ENCODE data around the gene FAM236D.
"Not testable (repeated sequence)": the region's sequence is repeated elsewhere in the genome, so short reads cannot be mapped to it uniquely, and the experiment has no call there.

The FAM236D gene

DNA sequence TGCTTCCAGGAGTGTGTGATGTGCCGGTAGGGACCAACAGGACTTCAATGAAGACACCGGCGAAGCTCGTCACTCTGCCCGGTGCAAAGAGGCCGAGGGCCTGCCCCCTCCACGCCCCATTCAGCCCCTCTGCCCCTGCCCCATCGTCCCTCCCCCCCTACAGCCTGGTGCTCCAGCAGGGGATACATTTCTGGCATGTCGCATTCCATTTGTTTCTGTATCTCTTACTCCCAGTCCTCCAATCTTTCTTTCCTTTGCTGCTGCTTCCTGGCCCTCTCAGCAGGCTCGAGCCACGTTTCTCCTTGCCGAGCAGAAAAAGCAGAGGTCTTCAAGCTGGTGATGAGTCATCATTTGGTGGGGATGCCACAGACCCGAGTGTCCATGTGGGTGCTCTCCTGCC, at the start of gene FAM236D:
Gene FAM236D (minus strand): TSS at position 101 of the 400 bp plus-strand sequence. CDS start 100 bp downstream, at position 1.
- not testable (repeated sequence) for DNase-seq

DNA sequence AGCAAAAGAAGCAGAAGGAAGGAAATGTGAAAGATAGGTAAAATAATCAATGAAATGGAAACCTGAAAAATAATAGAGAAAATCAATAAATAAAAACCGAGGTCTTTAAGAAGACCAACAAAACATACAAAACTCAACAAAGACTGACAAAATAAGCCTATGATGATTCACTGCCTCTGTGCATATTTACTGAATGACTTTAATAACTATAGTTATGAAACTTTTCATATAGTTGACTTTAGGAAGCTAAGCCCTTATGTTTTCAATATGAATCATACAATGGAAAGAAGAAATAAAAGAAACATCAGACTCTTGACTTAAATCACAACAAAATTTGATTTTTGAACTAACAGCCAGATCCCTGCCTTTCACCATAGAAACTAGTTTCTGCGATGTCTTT, 29.5 kb upstream of the FAM236D start:
- DNase-seq, result not testable (repeated sequence)

DNA sequence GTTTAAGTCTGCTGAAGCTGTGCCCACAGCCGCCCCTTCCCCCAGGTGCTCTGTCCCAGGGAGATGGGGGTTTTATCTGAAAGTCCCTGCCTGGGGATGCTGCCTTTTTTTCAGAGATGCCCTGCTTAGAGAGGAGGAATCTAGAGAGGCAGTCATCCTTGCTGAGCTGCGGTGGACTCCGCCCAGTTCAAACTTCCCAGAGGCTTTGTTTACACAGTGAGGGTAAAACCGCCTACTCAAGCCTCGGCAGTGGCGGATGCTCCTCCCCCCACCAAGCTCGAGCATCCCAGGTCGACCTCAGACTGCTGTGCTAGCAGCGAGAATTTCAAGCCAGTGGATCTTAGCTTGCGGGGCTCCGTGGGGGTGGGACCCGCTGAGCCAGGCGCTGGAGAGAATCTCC, 22.7 kb upstream of the FAM236D start:
- DNase-seq, result not testable (repeated sequence)

DNA sequence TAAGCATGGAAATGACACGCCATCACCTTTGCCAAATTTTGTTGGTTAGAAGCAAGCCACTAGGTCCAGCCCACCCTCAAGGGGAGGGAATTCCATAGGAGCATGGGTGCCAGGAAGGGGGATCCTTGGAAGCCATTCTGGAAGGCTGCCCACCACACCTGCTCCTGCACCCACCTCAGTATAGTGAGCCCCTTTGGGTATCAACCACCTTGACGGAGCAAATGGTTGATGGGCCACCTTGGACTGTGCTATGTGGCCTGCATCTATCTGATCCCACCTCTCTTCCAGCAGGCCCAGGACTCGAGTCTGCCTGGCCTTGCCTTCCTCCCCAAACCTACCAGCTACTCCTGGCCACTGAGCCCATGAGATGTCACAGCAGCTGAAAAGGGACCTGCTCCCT, 17.6 kb downstream of the FAM236D start:
- not testable (repeated sequence) for DNase-seq

DNA sequence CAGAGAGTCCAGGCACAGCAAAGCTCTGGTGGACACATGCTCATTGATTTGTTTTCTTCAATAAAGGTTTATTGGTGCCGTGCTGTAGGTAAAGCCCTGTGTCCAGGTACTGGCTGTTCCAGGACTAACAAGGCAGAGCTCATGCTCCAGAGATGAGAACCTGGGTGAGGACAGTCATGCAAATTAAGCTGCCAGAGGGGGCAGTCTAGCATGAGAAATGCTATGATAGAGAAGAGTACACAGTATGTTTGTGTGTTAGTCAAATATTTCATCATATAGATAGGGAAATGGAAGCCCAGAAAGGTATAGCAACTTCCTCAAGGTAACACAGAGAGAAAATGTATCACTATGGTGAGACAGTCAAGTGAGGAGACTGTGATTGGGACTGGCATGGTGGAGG, 19.9 kb downstream of the FAM236D start:
- not testable (repeated sequence) for DNase-seq

DNA sequence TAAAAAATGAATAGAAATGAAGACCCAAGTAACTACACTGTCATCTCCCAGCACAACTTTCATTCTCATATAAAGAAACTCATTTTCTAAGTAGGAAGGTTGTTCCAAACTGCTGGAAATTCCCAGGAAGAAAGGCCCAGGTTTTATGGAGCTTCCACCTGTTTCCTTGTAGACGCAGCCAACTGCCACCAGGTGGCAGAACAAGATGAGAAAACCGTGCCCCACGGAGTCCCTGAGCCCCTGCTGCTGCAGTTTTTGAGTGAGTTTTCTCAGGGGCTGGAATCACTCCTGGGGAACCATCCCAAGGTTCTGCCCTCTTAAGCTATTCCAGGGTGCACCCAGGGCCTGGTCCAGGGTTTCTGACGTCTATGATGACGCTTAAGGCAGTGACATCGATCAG, 24.0 kb downstream of the FAM236D start:
- not testable (repeated sequence) for DNase-seq

DNA sequence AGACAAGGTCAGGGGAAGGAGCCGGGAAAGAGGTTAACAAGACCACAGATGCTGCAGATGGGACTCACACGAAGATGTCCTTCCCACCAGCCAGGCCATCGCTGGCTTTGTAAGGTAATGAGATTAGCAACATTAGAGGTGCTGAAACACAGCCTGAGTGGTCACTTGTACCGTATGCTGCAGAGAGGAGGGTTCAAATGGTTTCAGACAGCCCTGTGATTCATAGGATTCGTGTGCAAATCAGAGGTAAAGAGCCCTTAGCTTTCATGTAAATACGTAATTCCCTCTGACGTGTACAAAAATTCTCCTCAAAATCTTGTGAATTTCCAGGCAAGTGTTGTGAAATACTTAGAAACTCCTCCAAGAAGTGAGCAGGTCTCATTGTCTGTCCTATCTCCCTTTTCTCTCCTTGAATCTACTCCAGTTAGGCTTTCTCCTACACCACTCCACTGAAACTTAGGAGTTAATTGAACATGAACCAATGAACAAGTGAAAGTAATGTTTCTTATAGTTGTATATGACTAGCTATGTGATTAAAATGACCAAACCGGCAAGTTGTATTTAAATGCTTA, 24.6 kb downstream of the FAM236D start:
- DNase-seq, result not testable (repeated sequence)

DNA sequence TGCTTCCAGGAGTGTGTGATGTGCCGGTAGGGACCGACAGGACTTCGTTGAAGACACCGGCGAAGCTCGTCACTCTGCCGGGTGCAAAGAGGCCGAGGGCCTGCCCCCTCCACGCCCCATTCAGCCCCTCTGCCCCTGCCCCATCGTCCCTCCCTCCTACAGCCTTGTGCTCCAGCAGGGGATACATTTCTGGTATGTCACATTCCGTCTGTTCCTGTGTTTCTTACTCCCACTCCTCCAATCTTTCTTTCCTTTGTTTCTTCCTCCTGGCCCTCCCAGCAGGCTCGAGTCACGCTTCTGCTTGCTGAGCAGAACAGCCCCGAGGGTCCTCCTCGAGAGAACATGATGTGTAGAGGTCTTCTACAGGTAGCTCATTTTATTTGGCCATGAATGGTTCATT, 25.4 kb downstream of the FAM236D start, which contains the start of gene FAM236B:
Gene FAM236B (minus strand): TSS at position 101 of the 400 bp plus-strand sequence. CDS start 100 bp downstream, at position 1.
- DNase-seq, result not testable (repeated sequence)

DNA sequence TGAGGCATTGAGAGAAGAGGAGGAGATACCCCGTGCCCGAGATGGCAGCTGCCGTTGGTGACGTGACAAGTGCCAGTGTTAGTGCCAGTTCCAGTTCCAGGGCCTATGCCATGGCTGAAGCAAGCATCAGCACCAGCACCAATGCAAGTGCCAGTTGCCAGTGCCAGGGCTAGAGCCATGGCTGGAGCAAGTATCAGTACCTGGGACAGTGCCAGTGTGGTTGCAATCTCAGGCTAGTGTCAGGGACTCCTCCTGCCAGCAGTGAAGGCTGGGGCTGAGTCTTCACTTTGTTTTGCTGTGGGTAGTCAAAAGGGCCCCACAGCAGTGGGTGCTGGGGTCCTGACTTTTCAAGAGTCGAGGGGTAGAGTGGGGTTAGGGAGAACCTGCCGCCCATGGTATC, 29.9 kb downstream of the FAM236D start:
- DNase-seq, result not testable (repeated sequence)

DNA sequence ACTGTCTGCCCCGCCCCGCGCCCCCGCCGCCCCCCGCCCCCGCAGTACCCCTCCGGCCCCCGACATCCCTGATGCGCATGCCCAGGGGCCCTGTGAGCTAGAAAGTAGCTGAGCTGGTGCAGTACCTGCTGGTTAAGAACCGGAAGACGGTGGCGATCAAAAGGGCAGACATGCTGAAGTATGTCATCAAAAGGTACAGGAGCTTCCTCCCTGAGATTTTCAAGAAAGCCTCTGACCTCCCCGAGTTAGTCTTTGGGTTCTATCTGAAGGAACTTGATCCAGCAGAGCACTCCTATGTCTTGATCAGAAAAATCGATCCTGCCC, 30.6 kb downstream of the FAM236D start:
- DNase-seq, result not testable (repeated sequence)

DNA sequence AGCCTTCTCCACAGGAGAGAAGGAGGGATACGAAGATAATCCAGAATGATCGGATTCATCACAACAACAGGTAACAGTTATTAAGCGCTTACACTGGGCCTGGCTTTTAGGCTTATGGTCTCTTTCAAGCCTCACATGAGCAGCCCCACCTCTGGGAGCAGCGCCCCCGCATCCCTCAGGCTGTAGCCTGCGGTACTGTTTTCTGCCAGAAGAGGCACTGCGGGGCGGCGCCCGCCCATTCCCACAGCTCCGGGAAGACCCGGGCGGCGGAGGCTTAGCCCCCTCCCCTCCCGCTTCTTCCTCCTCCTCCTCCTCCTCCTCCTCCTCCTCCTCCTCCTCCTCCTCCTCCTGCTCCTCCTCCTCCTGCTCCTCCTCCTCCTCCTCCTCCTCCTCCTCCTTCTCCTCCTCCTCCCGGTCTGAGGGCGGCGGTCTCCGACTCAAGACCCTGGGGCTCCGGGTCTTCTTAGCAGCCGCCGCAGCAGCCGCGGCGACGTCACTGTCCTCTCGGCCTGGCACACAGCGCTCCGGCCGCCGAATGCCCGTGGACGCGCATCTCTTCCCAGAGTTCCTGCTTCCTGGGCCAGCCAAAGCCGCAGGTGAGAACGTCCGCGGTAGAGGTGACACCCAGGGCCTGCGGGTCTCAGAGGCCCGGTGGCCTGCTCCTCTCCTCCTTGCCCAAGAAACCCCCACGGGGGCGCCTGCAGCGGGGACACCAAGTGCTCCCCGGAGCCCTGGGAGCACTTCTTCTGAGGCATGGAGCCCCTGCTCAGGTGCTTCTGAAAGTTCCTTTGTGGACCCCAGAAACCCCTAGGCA, 31.1 kb downstream of the FAM236D start, which contains the start of gene DMRTC1B:
Gene DMRTC1B (plus strand): TSS at position 238 of the 814 bp plus-strand sequence. CDS start 68,246 bp downstream, outside the sequence.
- DNase-seq, result not testable (repeated sequence)

DNA sequence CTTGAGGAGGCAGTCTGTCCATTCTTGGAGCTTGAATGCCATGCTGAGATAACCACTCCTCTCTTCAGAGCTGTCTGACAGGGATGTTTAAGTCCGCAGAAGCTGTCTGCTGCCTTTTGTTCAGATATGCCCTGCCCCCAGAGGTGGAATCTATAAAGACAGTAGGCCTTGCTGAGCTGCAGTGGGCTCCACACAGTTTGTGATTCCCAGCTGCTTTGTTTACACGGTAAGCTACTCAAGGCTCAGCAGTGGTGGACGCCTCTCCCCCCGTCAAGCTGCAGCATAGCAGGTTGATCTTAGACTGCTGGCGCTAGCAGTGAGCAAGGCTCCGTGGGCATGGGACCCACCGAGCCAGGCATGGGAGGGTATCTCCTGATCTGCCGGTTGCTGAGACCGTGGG, 47.6 kb downstream of the FAM236D start:
- DNase-seq, result not testable (repeated sequence)

Data from CD4-positive, alpha-beta T cell treated with Interferon alpha-2 for 1 hour (primary cell).